CD4-positive, alpha-beta T cell treated with Interleukin-1 beta for 1 hour (primary cell): ENCODE measurements around the gene GALNT15.

Experiments
- DNase-seq, 2 donors: peaks; one replicate each; pipeline ENCODE4 v3.0.0-alpha.2; 2020 to 2022

GALNT15 gene

DNA sequence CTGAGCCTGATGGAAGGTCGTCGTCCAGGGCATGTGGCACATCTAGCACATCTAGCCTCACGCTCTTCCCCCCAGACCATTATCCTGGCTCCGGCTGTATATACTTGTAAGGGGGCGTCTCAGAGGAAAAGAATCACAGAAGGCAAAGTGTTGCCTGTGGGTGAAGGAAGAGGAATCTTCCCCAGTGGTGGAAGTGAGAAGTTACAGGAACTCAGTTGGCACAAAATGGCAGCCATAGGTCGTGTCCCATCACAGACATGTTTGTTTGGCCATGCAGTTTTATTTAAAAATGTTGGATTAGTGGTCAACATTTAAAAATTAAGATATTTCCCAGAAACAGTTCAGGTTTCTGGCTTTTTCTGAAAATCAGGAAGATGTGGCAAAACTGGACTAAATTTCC lies 13.6 kb downstream of the GALNT15 start:
- DNase-seq, result no peak

- DNase-seq, result no peak
Measured at GRCh38 chr3:16189201-16189600, 14.7 kb downstream of the GALNT15 start.

- DNase-seq, result no peak
Measured at GRCh38 chr3:16190704-16191103, 16.2 kb downstream of the GALNT15 start.

DNA sequence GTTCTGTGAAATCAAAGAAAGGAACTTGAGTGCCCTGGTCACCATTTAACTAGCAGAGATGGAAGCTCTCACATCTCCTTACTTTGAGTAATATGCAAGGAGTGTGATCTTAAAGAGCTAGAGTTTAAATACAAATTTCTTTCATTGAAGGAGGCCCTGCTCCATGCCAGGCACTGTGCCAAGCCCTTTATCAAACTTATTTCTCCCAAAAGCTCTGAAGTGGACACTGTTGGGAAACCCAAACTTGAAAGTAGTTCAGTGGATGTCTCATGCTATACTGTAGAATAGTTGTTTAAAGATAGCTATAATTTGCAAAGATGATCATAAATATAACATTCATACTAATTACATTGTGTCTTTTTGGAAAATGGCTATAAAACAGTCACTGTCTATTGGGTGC lies 17.1 kb downstream of the GALNT15 start:
- DNase-seq, result no peak

DNA sequence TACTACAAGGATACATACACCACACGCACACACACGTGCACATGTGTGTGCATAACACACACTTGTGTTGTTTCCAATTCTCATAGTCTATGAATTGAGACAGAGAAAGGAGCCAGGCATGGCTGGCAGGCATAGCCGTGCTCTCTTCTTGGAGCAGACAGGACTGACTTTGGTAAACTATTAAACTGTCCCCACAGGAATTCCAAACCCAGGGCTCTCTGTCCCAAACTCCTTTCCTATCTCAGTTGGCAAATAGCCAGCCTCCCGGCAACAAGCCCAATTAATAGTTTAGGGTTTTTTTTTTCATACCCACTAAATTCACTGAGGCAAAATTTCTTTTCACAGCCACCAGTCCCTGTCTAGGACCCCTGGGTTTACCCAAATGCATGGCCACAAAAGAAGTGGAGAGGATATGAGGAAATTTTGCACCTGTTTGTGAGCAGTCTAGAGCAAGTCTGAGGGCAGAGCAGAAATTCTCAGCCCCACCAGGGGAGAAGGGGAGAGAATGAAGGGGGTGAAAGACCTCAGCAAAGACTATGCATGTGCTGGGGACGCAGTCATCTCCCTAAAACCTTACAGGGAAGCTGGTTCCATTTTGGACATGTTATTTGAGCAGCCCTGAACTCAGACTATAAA lies 17.8 kb downstream of the GALNT15 start:
- DNase-seq, result no peak

DNA sequence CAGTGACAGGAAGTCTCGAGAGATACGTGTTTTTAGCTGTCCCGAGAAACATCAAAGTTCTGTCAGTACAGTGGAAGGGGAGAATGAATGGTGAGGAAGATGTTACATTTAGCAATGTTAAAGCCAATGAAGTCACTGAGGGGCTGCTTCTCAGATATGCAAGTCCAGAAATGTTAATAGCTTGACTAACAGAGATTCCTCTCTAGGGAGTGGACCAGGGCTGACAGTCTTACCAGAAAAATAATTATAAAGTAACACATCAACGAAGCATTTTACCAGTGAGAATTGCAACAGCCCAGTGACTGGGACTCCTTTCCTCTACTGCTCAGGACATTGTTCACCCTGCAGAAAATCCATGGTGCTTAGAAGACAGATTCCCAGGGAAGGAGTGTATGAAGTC lies 23.9 kb downstream of the GALNT15 start:
- no peak for DNase-seq

- DNase-seq, result no peak
Measured at GRCh38 chr3:16199769-16200168, 25.3 kb downstream of the GALNT15 start.

DNA sequence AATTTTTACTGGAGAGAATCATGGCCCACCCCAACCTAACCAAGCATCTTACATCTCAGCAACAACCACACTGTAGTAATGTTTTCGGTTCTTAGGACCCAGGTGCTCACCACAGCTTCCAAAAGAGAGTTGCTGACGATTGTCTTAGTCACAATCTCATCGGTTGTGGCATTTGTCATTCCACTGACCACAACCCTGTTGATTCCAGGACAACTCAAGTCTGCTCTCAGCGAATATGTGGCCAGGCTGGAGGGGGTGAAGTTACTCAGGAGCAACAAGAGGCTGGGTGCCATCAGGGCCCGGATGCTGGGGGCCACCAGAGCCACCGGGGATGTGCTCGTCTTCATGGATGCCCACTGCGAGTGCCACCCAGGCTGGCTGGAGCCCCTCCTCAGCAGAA lies 25.9 kb downstream of the GALNT15 start:
- DNase-seq, result no peak

DNA sequence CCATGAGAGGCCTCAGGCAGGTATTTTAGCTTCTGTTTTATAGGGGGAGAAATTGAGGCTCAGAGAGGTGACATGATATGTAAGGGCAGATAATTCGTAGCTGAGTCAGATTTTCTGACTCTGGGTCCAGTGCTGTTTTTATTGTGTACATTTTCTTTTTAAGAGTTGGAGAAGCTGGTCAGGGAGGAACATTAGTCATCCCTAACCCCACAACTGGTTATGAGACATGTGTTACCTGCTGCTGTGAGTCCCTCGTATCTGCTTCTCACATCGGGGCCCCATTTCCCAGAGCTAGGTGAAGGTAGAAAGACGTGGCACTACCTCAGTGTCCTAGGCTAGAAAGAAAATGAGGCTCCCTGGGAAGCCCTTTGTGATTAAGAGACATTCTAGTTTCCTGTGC lies 28.6 kb downstream of the GALNT15 start:
- DNase-seq, result no peak

DNA sequence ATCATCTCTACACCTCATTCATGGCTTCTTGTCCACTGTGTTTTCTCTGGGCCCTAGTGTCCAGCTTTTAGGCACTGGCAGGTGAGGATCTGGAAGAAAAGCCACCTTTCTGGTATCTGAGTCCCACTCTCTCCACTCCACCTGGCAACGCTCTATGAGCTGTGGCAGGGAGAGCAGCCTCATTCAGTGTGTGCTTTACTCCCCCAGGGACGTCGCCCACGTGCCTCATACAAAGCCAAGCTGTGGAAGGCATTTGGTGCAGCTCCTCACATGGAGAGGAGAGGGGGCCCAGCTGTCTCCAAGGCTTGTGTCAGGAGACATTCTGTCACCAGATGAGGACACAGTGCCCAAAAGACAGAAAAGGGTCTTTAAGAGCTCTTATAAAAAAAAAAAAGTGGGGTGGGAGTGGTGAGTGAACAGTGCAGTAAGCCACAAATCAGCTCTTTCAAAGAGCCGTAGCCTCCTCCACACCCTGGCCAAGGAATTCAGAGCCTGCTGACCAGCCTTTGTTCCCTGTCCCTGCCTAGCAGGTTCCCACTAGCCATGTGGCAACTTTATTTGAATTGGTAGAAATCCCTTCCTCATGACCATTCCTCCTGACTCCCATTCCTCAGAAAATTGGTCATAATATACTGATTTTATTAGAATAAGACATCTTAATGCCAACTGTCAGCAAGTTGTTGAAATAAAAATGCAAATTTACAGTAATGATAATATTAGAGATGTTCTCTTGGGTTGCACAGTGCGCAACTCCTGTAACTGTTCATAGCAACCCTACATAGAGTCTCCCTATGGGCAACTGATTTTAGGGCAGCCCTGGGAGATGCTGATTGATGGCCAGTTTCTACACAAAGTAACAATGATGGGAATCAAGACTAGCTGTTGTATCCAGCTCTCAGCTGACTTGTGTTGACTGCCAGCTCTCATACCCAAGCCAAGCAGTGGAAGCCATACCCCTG lies 29.5 kb downstream of the GALNT15 start:
- no peak for DNase-seq

DNA sequence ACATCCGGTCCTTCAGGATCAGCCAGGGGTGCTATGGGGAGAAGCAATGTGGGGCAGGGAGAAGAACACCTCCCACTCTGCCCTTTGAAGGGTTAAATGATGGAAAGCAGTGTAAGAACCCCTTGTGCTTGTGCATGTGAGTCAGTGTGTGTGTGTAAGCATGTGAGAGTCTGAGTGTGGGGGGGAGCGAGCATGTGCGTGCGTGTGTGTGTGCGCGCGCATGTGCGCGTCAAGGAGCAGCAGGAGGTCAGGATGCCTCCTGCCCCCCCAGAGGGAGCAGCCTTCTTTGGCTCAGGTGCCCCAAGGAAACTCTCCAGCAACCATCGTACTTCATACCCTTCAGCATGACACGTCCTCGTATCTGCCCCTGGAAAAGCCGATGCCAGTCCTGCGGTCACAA lies 30.3 kb downstream of the GALNT15 start:
- DNase-seq, result no peak

- no peak for DNase-seq
Measured at GRCh38 chr3:16205156-16205870, 30.8 kb downstream of the GALNT15 start.

DNA sequence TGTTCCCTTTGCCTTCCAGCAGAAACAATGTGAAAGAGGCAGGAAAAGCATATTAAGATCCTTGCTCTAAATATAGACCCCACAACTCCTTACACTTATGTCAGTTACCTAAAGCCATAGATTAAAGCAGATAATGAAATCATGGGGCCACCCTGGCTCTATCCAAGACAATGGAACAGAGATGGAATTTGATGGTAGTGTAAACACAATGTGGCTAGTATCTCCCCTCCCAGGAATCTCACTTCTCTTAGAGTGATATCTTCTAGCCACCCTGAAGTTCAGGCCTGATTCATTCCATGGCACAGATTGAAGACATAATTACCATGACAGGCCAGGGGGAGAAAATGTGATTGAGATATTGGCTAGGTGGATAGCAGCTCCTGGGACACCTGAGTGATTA lies 32.6 kb downstream of the GALNT15 start:
- DNase-seq, result no peak

DNA sequence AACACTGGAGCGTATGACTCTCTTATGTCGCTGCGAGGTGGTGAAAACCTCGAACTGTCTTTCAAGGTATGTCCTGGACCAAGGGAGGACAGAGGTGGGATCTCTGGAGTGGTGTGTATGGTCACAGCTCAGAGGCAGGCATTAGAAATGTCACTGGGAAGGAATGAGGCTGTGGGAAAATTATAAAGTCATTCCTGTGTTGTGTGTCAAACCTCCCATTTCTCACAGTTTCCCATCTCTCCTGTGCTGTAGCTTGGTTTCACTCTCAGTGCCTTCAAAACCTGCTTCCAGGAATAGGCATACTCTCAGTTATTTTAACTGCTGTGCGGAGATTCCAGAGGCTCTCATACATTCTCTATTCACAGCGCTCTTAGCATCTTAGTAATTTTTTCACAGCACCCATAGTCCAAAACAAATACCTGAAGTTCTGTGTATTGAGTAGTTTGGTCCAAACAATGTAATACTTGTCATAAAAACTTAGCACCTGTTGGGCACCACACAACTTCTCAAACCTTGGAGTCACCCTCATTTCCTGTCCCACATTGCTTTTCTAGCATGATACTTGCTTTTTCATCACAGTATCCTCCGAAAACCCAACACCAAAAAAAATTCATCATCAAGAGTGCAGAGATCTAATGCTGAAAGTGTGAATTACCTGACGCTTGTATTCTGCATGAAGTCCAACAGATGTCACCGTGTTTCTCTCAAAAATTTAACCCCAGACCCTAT lies 36.9 kb downstream of the GALNT15 start:
- no peak for DNase-seq

GRCh38 chr3:16214366-16214765 lies 39.9 kb downstream of the GALNT15 start:
- DNase-seq, result no peak

DNA sequence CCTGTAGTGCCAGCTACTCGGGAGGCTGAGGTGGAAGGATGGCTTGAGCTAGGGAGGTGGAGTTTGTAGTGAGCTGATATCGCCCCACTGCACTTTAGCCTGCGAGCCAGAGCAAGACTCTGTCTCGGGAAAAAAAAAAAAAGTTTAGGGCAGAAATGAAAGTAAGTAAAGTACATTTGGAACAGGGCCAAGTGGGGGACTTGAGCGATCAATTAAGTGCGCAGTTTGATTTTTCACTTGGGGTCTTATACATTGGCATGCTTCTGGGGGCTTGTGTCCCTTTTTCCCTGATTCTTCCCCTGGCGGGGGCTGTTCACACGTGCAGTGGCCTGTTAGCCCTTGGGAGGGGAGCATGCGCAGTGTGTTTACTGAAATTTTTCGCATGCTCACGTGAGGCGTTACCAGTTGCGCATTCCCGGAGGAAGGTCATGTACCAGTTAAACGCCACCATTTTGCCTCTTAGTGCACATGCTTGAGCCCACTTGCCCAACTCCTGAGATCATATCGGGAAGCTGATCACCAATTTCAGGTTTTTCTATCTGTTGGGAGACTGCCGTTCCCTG lies 42.0 kb downstream of the GALNT15 start:
- DNase-seq, result no peak

DNA sequence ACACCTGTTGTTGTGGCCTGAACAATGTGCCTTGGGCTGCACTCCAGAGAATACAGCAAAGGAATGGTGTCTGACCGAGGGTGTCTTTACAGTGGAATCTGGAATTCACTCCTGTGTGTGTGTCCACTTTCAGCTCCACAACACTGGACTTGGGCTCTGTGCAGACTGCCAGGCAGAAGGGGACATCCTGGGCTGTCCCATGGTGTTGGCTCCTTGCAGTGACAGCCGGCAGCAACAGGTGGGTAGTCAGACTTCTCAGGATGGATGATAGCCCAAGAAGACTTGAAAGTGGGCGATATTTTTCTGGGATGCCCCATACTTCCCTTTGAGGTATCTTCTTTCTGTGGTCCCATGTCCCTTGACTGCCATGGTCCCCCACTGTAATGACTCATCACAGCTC lies 45.3 kb downstream of the GALNT15 start:
- no peak for DNase-seq

DNA sequence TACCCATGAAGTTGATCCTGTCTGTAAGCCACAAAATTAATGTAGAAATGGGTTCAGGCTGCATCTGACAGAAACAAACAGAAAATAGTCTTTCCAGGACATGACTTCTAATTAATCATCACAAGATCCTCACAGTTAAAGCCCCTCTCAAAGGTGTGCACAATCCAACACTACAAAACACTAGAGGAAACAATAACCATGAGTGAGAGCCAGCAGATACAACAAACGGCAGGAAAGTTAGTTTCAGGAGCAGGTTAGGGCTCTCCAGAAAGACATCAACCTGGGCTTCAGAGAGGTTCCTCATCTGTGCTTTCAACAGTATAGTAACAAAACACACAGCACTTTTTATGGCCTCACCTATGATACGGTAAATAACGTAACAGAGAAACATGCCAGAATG lies 47.5 kb downstream of the GALNT15 start:
- no peak for DNase-seq

GRCh38 chr3:16222547-16222946 lies 48.1 kb downstream of the GALNT15 start:
- no peak for DNase-seq

DNA sequence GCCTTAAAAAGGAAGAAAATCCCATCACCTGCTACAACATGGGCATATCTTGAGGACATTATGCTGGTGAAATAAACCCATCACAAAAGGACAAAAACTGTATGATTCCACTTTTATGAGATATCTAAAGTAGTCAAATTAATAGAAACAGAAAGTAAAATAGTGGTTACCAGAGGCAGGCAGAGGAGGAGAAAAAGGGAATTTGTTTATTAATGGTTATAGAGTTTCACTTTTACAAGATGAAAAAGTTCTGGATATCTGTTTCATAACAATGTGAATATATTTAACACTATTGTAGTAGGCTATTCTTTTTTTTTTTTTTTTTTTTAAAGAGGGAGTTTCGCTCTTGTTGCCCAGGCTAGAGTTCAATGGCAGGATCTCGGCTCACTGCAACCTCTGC lies 49.8 kb downstream of the GALNT15 start:
- DNase-seq, result no peak

GRCh38 chr3:16227566-16227965 lies 53.1 kb downstream of the GALNT15 start:
- DNase-seq, result no peak

- no peak for DNase-seq
Measured at GRCh38 chr3:16229681-16230080, 55.2 kb downstream of the GALNT15 start.

- no peak for DNase-seq
Measured at GRCh38 chr3:16231983-16232382, 57.5 kb downstream of the GALNT15 start.
